Epidermal melanocyte (primary cell): ENCODE results near the gene DCLRE1B.
A peak's percentile ranks its signal among the peaks of the same experiment; 100 is the strongest.

Source experiments
- DNase-seq: peaks from one replicate; pipeline ENCODE4 v3.0.0; 2011; ENCODE audit warnings: low spot score; ENCODE audit not compliant: insufficient read length

DCLRE1B gene

DNA sequence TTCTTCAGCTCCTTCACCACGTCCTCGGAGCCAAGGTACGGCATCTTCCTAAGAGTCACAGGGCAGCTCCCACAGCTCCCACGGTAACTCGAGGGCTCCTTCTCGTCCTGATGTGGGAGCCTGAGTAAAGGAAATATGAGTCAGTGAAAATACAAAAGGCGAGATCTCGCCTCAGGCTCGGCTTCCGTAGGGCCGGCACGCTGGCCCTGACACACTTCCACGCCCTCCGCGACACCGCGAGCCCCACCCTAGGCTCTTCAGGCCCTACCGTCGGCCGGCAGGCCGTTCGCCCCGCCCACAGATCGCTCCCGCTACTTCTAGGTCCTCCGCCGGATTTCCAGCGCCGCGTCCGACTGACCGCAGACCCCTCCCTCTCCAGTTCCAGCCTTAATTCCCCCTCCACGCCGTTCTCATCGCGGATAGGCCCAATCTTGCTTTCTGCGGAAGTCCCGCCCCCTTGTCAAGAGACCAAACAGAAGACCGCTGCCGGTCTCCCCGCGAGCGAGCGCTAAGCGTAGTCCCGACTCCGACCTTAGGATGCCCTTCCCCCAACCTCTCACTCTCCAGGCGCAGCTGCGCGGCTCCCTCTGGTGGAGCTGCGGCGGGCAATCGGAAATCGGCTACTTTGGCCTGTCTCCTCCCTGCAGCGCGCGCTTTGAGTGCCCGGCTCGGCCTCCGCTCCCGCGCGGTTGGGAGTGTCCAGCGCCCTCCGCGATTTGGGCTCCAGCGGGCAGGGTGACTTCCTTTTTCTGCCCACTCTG is at the start of gene DCLRE1B, which contains the start of gene AP4B1:
DCLRE1B (plus strand) TSS at position 653 of the 761 bp plus-strand sequence. CDS start 261 bp downstream, outside the sequence.
AP4B1 (minus strand) TSS at position 126 of the 761 bp plus-strand sequence; CDS start at position 44, 82 bp downstream.
- DNase-seq, result peak; percentile 87

DNA sequence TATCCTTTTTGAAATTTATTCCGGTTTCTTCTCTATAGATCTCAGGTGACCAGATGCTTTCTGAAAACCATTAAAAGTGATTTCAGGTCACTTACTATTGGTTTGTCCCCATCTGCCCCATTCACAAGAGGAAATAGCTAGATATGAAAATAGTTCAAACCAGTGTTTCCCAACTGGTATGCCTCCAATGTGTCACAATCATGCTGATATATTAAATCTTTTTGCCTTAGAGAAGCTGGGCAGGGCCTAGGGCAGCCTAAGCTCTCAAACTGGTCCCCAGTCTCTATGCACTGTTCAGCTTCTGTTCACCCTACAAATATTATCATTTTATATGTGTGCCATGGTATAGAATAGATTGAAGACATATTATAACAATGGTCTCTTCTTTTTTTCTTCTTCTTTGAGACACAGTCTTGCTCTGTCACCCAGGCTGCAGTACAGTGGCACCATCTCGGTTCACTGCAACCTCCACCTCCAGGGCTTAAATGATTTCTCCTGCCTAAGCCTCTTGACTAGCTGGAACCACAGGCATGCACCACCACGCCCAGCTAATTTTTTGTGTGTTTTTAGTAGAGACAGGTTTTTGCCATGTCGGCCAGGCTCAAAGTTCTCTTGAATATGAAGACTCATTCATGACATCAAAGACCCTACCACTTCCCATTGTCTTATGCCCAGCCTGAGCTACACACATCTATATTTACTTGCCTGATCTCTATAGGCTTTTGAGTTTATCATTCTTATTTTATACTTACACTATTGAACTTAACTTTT is 49.3 kb upstream of the DCLRE1B start:
- DNase-seq, result no peak

GRCh38 chr1:113856401-113856790 is 48.7 kb upstream of the DCLRE1B start:
- no peak for DNase-seq

DNA sequence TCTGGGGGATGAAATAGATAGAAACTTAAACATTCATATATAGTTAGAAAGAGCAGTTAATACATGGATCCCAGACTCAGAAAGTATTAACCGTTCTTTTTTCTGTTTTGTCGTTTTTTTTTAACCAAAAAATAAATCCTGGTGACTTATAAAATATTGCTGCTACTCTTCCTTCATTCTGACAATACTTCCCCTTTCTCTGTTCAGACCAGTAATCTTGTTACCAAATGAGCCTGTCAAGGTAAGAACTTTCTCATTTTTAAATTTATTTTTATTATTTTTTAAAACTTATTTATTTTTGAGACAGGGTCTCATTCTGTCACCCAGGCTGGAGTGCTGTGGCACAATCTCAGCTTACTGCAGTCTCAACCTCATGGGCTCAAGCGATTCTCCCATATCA is 47.4 kb upstream of the DCLRE1B start:
- no peak for DNase-seq

DNA sequence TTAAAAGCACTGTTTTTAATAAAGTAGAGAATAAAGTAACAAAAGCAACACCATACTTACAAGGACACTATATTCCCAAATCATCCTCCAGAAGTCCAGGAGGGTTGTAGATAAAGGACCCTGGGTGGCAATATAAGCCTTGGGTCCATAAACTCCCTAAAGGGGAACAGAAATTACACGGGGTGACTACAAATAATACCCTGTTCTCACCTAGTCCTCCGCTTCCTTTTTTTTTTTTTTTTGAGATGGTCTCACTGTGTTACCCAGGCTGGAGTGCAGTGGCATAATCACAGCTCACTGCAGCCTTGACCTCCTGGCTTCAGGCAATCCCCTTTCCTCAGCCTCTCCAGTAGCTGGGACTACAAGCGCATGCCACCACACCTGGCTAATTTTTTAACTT is 46.7 kb upstream of the DCLRE1B start:
- no peak for DNase-seq

GRCh38 chr1:113858982-113859381 is 46.1 kb upstream of the DCLRE1B start:
- DNase-seq, result no peak

GRCh38 chr1:113859478-113860175 is 45.5 kb upstream of the DCLRE1B start:
- DNase-seq, result no peak

- DNase-seq, result no peak
Observed at GRCh38 chr1:113860891-113861290, 44.2 kb upstream of the DCLRE1B start.

DNA sequence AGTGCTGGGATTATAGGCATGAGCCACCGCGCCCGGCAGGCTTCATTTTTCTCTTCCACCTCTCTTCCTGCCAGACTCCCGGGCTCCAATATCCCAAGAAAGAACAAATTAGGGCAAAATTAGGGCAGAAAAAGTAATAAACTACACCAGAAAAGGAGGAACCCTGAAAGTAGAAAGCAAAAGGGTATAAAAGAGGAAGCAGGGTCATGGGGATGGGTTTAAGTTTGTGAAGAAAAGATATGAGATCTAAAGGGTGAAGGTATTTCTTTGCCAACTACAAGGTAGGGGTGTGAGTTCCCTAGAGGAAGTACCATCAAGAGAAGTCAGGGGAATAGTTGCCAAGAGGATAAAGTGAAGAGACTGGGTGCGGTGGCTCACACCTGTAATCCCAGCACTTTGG is 43.5 kb upstream of the DCLRE1B start:
- no peak for DNase-seq

DNA sequence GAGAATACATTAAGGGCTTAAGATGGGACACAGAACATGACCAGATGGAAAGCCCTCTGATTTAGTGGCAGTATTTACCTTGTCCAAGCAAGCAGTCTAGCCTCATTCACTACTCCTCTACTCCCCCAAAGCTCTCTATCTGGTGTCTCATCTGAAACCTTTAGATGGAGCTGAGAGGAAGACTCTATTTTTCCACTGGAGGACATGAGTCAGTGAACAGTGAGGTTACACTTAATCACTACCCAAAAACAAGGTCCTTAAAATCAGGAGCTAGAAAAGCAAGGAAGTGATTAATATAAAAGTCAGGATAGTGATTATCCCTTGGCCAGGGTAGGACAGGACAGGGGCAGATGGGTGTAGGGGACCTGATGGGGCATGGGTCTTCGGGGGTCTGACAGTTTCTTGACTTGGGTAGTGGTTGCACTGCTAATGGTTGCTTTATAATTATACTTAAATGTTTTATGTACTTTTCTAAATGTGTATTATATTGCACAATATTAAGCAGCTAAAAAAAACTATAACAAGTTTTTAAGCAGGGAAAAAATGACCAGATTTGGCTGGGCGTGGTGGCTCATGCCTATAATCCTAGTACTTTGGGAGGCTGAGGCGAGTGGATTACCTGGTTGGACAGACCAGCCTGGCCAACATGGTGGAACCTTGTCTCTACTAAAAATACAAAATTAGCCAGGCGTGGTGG is 36.6 kb upstream of the DCLRE1B start:
- DNase-seq, result no peak

GRCh38 chr1:113870778-113871177 is 34.3 kb upstream of the DCLRE1B start:
- no peak for DNase-seq

DNA sequence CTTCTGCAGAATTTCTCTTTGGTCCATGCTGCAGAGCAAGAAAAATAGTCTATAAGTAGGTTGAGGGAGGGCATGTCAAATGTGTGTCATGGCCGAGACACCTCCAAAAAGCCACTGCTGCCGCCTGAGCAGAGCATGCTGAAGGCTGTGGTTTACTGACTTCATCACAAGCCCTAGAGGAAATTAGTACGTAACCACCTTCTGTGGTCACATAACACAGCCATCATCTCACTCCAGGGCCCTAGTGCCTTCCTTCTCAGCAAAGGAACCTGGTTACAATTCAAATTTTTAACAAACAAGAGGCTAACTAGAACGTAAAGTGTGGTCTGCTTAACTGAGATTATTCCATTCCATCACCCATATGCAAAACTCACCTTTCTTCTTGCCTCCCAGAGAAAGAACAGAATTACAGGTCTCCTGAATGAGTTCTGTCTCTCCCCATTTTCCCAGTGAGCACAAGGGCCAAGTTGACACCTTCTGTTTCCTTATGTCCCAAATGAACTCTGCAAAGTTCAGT is 33.5 kb upstream of the DCLRE1B start, which contains the start of gene PTPN22:
PTPN22 (minus strand) TSS at position 116 of the 517 bp plus-strand sequence.
- DNase-seq, result no peak

DNA sequence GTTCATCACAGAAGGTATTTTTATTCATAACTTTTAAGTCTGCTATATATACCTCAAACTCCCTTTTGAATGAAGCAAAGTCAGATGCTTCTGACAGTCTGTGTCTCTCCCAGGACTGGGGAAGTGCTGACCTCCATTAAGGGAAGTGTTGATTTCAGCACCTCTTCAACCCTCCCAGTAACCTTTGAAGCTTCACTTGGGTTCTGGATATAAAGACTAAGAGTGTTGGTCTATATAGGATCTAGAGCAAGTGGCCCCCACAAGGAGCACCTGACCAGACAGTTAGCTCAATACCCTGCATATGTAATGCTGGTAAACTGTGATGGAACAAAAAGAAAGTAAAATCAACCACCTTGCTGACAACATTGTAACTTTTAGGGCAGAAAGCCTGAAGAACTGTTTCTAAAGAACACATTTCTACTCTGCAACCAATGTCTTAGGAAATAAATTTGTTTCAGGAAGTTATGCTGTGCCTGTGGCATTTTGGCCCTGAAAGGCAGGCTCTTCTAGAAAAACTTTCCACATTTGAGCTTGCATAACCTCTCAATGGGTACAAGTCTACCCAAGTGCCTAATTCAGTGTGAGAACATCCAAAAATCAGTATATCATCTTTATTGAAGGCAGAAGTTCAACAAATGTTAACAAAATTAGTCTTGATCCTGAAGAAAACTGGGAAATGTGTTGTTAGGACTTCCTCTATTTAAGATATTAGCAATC is 32.7 kb upstream of the DCLRE1B start:
- DNase-seq, result no peak

GRCh38 chr1:113874012-113874879 is 30.9 kb upstream of the DCLRE1B start:
- DNase-seq, result no peak

DNA sequence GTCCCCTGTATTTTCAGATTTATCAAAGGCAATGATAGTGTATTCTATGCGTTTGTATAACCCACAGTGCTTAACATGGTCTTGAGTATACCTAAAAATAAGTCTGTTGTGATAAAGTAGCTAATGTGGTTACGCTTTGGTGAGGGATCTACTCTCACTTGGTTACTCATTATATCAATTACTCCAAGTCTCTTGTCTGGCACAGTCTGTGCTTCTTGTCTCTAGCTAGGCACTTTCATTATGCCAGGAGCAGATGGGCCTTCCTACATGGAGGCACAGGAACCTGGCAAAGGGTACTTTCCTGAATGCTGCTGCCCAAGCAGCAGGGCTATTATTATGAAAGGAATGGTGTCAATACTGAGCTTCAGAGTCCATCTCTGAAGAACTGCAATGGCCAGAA is 29.4 kb upstream of the DCLRE1B start:
- no peak for DNase-seq

DNA sequence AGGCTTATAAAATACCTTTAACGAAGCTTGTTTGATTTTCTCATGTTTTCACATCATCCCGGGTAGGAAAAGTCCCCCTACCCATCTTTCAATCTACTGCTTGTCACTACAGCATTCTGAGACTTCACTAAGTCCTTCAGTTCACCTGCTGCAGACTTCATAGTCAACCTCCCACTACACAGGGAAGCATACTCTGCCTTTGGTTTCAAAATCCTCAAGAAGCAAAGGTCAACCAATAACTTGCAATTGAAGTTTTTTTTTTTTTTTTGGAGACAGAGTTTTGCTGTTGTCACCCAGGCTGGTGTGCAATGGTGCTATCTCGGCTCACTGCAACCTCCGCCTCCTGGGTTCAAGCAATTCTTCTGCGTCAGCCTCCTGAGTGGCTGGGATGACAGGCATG is 28.9 kb upstream of the DCLRE1B start:
- DNase-seq, result no peak

DNA sequence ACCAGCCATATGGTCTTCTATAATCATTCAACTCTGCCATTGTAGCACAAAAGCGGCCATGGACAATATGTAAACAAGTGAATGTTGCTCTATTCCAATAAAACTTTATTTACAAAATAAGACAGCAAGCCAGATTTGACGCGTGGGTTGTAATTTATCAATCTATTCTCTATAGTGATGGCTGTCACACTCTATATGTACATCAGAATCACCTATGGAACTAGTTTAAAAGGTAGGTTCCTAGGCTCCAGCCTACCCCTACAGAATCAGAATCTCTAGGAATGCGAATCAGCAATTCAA is 25.4 kb upstream of the DCLRE1B start:
- no peak for DNase-seq

DNA sequence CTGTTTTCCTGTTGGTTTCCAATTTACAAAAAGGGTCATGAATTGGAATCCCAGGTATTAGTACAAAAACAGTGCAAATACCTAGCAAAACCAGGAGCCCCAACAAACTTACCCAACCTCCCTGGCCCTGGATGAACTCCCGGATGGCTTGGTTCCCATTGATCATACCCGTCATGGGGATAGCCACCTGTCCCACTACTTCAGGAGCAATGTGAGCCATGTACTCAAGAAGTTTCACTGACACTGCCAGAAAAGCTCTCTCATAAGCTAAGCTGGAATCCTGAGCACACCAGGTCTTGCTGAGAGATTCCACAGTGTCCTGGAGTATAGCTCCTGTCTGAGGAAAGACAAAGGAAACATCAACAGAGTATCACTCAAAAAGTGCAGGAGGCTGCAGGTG is 23.5 kb upstream of the DCLRE1B start:
- DNase-seq, result no peak
